Natural killer cell (primary cell): ENCODE data around the gene NAPA. TPM values are rescaled to one million over a fixed set of nuclear protein-coding genes. Genes with fewer than 3 reads are reported as not detected.

Experiments
- ATAC-seq, 3 donors: fragments of 150-1000 bp in 2 of 3; fragments of 200-7000 bp in 1 of 3; cut with Tn5 transposase; 1 replicate in 1 of 3; 2 replicates in 2 of 3; pipeline ENCODE4 v1.10.0; 2021; ENCODE audit warnings: mild to moderate bottlenecking in 2 of 3, moderate library complexity in 2 of 3
- DNase-seq, 2 donors: peaks; one replicate each; pipeline versions ENCODE4 v3.0.0 to v3.0.0-alpha.2; 2013 to 2021; ENCODE audit warnings: mixed read lengths in 1 of 2
- H3K27ac ChIP-seq: one replicate; pipeline ENCODE4 v1.5.1; 2013; ENCODE audit warnings: mild to moderate bottlenecking, low read length
- H3K27me3 ChIP-seq: one replicate; pipeline ENCODE4 v1.6.1; 2013; ENCODE audit warnings: low read length; ENCODE audit not compliant: control insufficient read depth, insufficient read depth
- H3K36me3 ChIP-seq: one replicate; pipeline ENCODE4 v1.6.1; 2013; ENCODE audit warnings: low read length; ENCODE audit not compliant: control insufficient read depth, insufficient read depth
- H3K4me1 ChIP-seq: one replicate; pipeline ENCODE4 v1.6.1; 2013; ENCODE audit warnings: low read length; ENCODE audit not compliant: control insufficient read depth, insufficient read depth
- H3K4me3 ChIP-seq: one replicate; pipeline ENCODE4 v1.5.1; 2013; ENCODE audit warnings: low read length
- H3K9me3 ChIP-seq: one replicate; pipeline ENCODE4 v1.6.1; 2013; ENCODE audit warnings: low read length; ENCODE audit not compliant: control insufficient read depth, insufficient read depth
- H3K27ac Mint-ChIP-seq, 2 donors: one replicate each; pipeline ENCODE4 v1.8.0; 2022; ENCODE audit warnings: mild to moderate bottlenecking in 2 of 2, mixed read lengths in 2 of 2, moderate library complexity in 1 of 2
- H3K27me3 Mint-ChIP-seq, 2 donors: one replicate each; pipeline ENCODE4 v1.8.0; 2022; ENCODE audit warnings: low read depth in 2 of 2, mixed read lengths in 2 of 2
- H3K36me3 Mint-ChIP-seq: one replicate; pipeline ENCODE4 v1.8.0; 2022; ENCODE audit warnings: mixed read lengths
- H3K4me1 Mint-ChIP-seq, 2 donors: one replicate each; pipeline ENCODE4 v1.8.0; 2022; ENCODE audit warnings: mixed read lengths in 2 of 2
- H3K4me3 Mint-ChIP-seq: one replicate; pipeline ENCODE4 v1.8.0; 2022; ENCODE audit warnings: mild to moderate bottlenecking, moderate library complexity, mixed read lengths
- H3K9me3 Mint-ChIP-seq, 2 donors: one replicate each; pipeline ENCODE4 v1.8.0; 2022; ENCODE audit warnings: mixed read lengths in 2 of 2
- CTCF ChIP-seq: fragments of 200-600 bp; IDR thresholded peaks from one replicate; pipeline ENCODE4 v1.8.0; 2022; ENCODE audit warnings: antibody characterized with exemption
- WGBS: methylation state at CpG from one replicate; pipeline ENCODE4 v1.1.7; 2013; ENCODE audit warnings: missing lambda C conversion rate; ENCODE audit not compliant: insufficient coverage; 5-methylcytosine and 5-hydroxymethylcytosine counted together
- intact Hi-C: fragments of 100-400 bp; cut with micrococcal nuclease; formaldehyde crosslinking; loops from one replicate; pipeline ENCODE4 v1.14.2; 2022
- total RNA-seq, 4 donors: library from RNA; stranded (reverse); fragments of 120-200 nt in 1 of 4; gene quantifications; one replicate each; pipeline versions ENCODE4 v1.2.3 to v1.2.4, GENCODE V29; 2013 to 2022

NAPA gene
- total RNA-seq, 3 donors from 2014 or later (not counting 1 experiment from before 2014, with no cell fraction given) = 192 to 215 (median 192) TPM

GRCh38 chr19:47531640-47532387 lies 17.0 kb upstream of the NAPA start:
- ATAC-seq = no peak
- intact Hi-C loops = no loop called here
- Histone ChIP-seq H3K27me3 (no peaks in the 10 kb centered on the region), H3K9me3 (no peaks in the 10 kb centered on the region), H3K4me3 (no peak overlapping the region), H3K36me3 (no peaks in the 10 kb centered on the region), H3K4me1 (no peaks in the 10 kb centered on the region), H3K27ac (no peak overlapping the region)
- 69% methylated on average over 14 of the region's 14 CpGs for WGBS
- Mint-ChIP-seq H3K4me1 (peaks cover 0 to 3% of the 10 kb centered on the region in 2 donors), H3K9me3 (no peaks in the 10 kb centered on the region), H3K27ac (no peak overlapping the region), H3K4me3 (no peak overlapping the region), H3K27me3 (peaks cover 0 to 5% of the 10 kb centered on the region in 2 donors), H3K36me3 (no peaks in the 10 kb centered on the region)
- TF ChIP-seq CTCF = no peak
- no peak for DNase-seq

DNA sequence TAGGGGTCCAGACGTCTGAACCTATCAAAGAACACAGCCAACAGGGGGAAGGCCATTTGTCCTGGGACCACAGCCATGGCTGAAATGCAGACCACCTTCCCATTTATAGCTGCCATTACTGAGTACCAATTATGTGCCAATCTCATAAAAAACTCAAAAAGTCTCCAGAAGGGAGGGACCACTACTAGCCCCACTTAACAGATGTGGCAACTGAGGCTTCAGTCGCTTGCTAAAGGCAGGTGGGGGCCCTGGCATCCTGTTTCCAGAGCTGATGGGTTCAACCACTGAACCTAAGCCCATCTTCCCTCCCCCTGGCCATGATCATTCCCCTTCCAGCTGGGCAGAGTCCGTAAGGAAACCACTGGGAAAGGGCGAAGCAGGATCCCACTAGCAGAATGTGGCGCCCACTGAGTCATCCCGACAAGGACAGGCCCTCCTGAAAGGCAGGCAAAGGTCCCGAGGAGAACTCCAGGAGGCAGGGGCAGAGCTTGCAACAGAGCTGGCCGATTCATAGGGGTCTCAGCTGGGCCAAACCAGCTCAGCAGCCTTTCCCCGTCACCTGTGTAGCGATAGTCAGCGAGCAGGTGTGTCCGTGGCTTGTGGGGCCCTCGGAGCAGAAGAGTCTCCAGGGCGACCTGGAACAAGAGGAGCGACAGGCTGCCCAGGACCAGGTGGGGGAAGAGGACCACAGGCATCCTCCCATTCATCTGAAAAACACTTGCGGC lies 14.3 kb upstream of the NAPA start:
- no peak for ATAC-seq
- Mint-ChIP-seq H3K36me3 (no peaks in the 10 kb centered on the region), H3K27ac (no peak overlapping the region), H3K4me3 (no peak overlapping the region), H3K9me3 (no peaks in the 10 kb centered on the region), H3K27me3 (peaks cover 0 to 2% of the 10 kb centered on the region in 2 donors), H3K4me1 (no peaks in the 10 kb centered on the region)
- Histone ChIP-seq H3K4me3 (no peak overlapping the region), H3K36me3 (no peaks in the 10 kb centered on the region), H3K27me3 (no peaks in the 10 kb centered on the region), H3K27ac (no peak overlapping the region), H3K4me1 (no peaks in the 10 kb centered on the region), H3K9me3 (no peaks in the 10 kb centered on the region)
- no peak for DNase-seq
- intact Hi-C loops = no loop called here
- no peak for TF ChIP-seq CTCF
- 89% methylated on average over 16 of the region's 16 CpGs for WGBS

- no peaks in the 10 kb centered on the region for H3K9me3 Mint-ChIP-seq
- H3K27ac ChIP-seq = no peak overlapping the region
- H3K4me3 ChIP-seq = no peak overlapping the region
- H3K4me1 ChIP-seq = peaks cover 5% of the 10 kb centered on the region
- peaks cover 10% of the 10 kb centered on the region for H3K27me3 ChIP-seq
- peaks cover 3 to 11% of the 10 kb centered on the region in 2 donors for H3K27me3 Mint-ChIP-seq
- 82% methylated on average over 3 of the region's 3 CpGs for WGBS
- TF ChIP-seq CTCF = no peak
- no peaks in the 10 kb centered on the region for H3K36me3 ChIP-seq
- H3K4me1 Mint-ChIP-seq = peaks cover 4 to 8% of the 10 kb centered on the region in 2 donors
- DNase-seq (no peak), ATAC-seq (no peak)
- no peak overlapping the region for H3K27ac Mint-ChIP-seq
- no peak overlapping the region for H3K4me3 Mint-ChIP-seq
- no peaks in the 10 kb centered on the region for H3K36me3 Mint-ChIP-seq
- no peaks in the 10 kb centered on the region for H3K9me3 ChIP-seq
- intact Hi-C loops = no loop called here
Measured at GRCh38 chr19:47526798-47527197, 11.9 kb upstream of the NAPA start.
